KMS-11 (cell line): ENCODE results near the gene COL9A1.

ENCODE experiments used
- H2AFZ ChIP-seq: fragments of 200-600 bp; sonication (generic); 2 replicates; pipeline ENCODE4 v1.6.1; 2016; ENCODE audit warnings: antibody characterized with exemption, mixed run types, low read depth
- H3K27ac ChIP-seq: fragments of 200-600 bp; sonication (generic); 2 replicates; pipeline ENCODE4 v1.6.1; 2016; ENCODE audit warnings: mild to moderate bottlenecking, mixed run types
- H3K27me3 ChIP-seq: fragments of 200-600 bp; sonication (generic); 2 replicates; pipeline ENCODE4 v1.6.1; 2017; ENCODE audit warnings: mild to moderate bottlenecking, low read depth, mixed run types, moderate library complexity; ENCODE audit not compliant: insufficient read depth
- H3K36me3 ChIP-seq: fragments of 200-600 bp; sonication (generic); 2 replicates; pipeline ENCODE4 v1.6.1; 2017; ENCODE audit warnings: mild to moderate bottlenecking, mixed run types; ENCODE audit not compliant: insufficient read depth
- H3K4me1 ChIP-seq: fragments of 200-600 bp; sonication (generic); 2 replicates; pipeline ENCODE4 v1.6.1; 2016; ENCODE audit warnings: mild to moderate bottlenecking, low read depth, mixed run types; ENCODE audit not compliant: poor library complexity, severe bottlenecking
- H3K4me2 ChIP-seq: fragments of 200-600 bp; sonication (generic); 2 replicates; pipeline ENCODE4 v1.7.0; 2016; ENCODE audit warnings: mild to moderate bottlenecking, mixed run types
- H3K4me3 ChIP-seq: fragments of 200-600 bp; sonication (generic); IDR thresholded peaks from 2 replicates; pipeline ENCODE4 v1.6.1; 2017; ENCODE audit warnings: low read depth, low read length, mixed read lengths; ENCODE audit not compliant: insufficient read depth
- H3K79me2 ChIP-seq: fragments of 200-600 bp; sonication (generic); 2 replicates; pipeline ENCODE4 v1.6.1; 2016; ENCODE audit warnings: low read depth, mixed run types; ENCODE audit not compliant: insufficient read depth
- H3K9ac ChIP-seq: fragments of 200-600 bp; sonication (generic); 2 replicates; pipeline ENCODE4 v1.6.1; 2016; ENCODE audit warnings: mild to moderate bottlenecking, mixed run types
- H4K20me1 ChIP-seq: fragments of 200-600 bp; sonication (generic); 2 replicates; pipeline ENCODE4 v1.6.1; 2016; ENCODE audit warnings: mild to moderate bottlenecking, mixed run types; ENCODE audit not compliant: insufficient read depth
- CTCF ChIP-seq: fragments of 200-600 bp; sonication (generic); conservative IDR thresholded peaks from 2 replicates; pipeline ENCODE4 v1.6.1; 2017; ENCODE audit warnings: low read depth, mild to moderate bottlenecking, antibody characterized with exemption, low read length, moderate library complexity, mixed read lengths

COL9A1 gene

DNA sequence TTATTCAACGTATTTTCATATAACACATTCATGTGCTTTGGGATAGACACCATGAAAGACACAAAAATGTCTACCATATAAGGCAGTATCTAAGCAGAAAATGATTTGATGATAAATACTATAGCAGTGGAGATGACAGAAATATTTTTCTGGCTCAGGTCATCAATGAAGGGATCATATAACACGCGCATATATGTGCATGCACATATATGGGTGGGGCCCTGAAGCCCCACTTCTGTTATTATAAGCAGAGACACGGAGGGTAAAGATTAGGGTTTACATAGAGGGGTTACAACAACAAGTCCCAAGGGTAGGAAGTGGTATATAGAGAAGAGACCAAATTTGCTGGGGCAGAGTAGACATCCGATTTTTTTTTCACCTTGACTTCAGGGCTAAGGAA is 16.0 kb downstream of the COL9A1 start:
- H3K27ac ChIP-seq, result no peak overlapping the region
- no peaks in the 10 kb centered on the region for H3K4me1 ChIP-seq
- H3K27me3 ChIP-seq, result no peaks in the 10 kb centered on the region
- TF ChIP-seq CTCF, result no peak
- H2AFZ ChIP-seq, result no peak overlapping the region
- no peak overlapping the region for H3K4me2 ChIP-seq
- no peaks in the 10 kb centered on the region for H4K20me1 ChIP-seq
- H3K36me3 ChIP-seq, result no peaks in the 10 kb centered on the region
- no peaks in the 10 kb centered on the region for H3K79me2 ChIP-seq
- no peak overlapping the region for H3K4me3 ChIP-seq
- no peak overlapping the region for H3K9ac ChIP-seq

- Histone ChIP-seq H3K79me2 (no peaks in the 10 kb centered on the region), H3K4me1 (no peaks in the 10 kb centered on the region), H3K27me3 (no peaks in the 10 kb centered on the region), H3K4me3 (no peak overlapping the region), H3K9ac (no peak overlapping the region), H3K27ac (no peak overlapping the region), H2AFZ (no peak overlapping the region), H4K20me1 (no peaks in the 10 kb centered on the region), H3K36me3 (no peaks in the 10 kb centered on the region), H3K4me2 (no peak overlapping the region)
- TF ChIP-seq CTCF, result no peak
Measured at GRCh38 chr6:70285201-70285600, 17.7 kb downstream of the COL9A1 start.

DNA sequence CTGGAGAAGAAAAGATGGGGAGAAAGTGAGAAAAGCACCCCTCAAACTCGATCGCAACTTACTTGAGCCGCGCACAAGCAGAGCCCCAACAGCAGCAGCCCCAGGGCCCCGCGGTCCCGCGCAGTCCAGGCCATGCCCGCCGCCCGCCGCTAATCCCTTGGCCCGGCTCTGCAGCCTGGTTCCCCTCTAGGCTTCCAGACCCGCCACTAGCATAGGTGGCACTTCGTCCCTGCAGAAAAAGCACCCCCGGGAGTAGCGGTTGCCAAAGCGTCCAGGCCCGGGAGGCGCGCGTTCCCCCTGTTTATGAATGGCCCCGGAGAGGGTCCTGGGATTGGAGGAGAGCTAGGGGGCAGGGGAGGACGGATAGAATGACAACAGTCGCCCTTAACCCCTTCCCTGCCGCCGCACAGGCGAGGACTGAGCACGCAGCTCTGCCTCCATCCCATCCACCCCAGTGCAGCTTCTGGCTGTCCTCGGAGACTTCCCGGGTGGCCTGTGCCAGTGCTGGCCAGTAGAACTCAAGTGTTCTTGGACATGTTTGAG is 19.9 kb downstream of the COL9A1 start:
- Histone ChIP-seq H3K4me3 (no peak overlapping the region), H3K9ac (no peak overlapping the region)

DNA sequence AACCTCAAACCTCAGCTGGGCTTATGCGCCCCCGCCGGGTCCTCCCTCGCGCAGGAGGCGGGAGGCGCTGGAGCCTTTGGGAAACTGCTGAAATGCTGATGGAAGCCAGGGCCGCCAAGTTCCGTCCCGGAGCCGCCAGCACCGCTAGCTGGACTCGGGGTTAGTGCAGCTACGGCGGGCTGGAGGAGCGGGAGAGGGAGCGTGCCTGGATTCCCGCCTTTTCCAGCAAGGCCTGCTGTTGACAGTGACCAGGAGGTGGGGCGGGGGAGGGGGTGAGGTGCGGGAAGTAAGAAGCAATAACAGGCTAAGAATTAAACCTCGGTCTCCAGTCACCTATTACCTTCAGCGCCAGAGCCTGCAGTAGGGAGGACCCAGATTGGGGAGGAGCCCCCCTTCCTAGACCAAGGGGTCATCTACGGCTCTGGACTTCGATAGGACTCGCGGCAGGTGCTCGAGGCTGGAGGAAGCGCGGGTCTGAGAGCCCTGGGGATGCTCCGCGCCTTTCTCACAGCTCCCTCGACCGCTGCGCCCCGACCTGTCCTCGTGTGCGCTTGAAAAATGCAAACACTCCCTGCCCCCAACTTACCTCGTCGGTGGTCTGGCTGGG is 20.5 kb downstream of the COL9A1 start:
- Histone ChIP-seq H3K4me3 (no peak overlapping the region), H3K79me2 (no peaks in the 10 kb centered on the region), H3K27me3 (no peaks in the 10 kb centered on the region), H2AFZ (no peak overlapping the region), H3K4me2 (no peak overlapping the region), H3K4me1 (no peaks in the 10 kb centered on the region), H4K20me1 (no peaks in the 10 kb centered on the region), H3K27ac (no peak overlapping the region), H3K36me3 (no peaks in the 10 kb centered on the region), H3K9ac (no peak overlapping the region)
- no peak for TF ChIP-seq CTCF

More for the DNA sequence above, 19.9 kb downstream of the COL9A1 start:
- no peak for TF ChIP-seq CTCF
- Histone ChIP-seq H4K20me1 (no peaks in the 10 kb centered on the region), H3K27me3 (no peaks in the 10 kb centered on the region), H3K36me3 (no peaks in the 10 kb centered on the region), H3K27ac (no peak overlapping the region), H2AFZ (no peak overlapping the region), H3K79me2 (no peaks in the 10 kb centered on the region), H3K4me2 (no peak overlapping the region), H3K4me1 (no peaks in the 10 kb centered on the region)
